Measurements from ENCODE around the gene GOLGA6L9. TPM values are rescaled to one million over a fixed set of nuclear protein-coding genes. Genes with fewer than 3 reads are reported as not detected.

The GOLGA6L9 gene, protein sequence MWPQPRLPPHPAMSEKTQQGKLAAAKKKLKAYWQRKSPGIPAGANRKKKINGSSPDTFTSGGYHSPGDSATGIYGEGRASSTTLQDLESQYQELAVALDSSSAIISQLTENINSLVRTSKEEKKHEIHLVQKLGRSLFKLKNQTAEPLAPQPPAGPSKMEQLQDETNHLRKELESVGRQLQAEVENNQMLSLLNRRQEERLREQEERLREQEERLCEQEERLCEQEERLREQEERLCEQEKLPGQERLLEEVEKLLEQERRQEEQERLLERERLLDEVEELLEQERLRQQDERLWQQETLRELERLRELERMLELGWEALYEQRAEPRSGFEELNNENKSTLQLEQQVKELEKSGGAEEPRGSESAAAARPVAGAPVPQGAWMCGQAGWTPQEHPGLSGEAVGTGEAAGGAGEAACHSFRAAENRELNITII
- 1.8 and 2.2 TPM in 2 replicates for total RNA-seq

DNA sequence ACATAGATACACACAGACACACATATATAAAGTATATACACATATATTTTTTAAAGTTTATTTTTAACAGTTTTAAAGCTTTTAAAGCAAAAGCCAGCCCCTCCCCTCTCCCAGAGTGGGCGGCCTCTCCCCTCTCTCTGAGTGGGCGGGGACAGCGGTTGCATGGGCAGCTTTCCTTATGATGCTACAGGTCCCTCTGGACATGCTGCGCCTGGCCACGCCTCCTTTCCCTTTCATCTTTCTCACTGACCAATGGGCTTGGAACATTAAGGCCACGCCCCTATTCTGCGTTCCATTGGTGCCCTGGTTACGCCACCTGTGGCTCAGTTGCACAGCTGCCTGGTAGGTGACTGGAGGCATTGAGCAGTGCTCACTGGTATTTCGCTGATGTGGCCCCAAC lies at the start of gene GOLGA6L9:
TSS of gene GOLGA6L9 (plus strand) at position 124 of the 400 bp plus-strand sequence. CDS start at position 388, 264 bp downstream.

Other genes with a start within 250 kb of the GOLGA6L9 start
- gene EFL1, start 167.1 kb upstream of the GOLGA6L9 start, total RNA-seq, result 41.0 and 60.8 TPM in 2 replicates
- 0.22 and 0.37 TPM in 2 replicates for gene SAXO2, start 167.0 kb upstream of the GOLGA6L9 start, total RNA-seq
- 0.11 and 1.00 TPM in 2 replicates for gene GOLGA6L10, start 80.3 kb upstream of the GOLGA6L9 start, total RNA-seq
- gene RPS17, start 110.6 kb downstream of the GOLGA6L9 start, total RNA-seq, result 1,039 and 1,359 TPM in 2 replicates
- gene CPEB1, start 217.5 kb downstream of the GOLGA6L9 start, total RNA-seq, result 34.7 and 35.2 TPM in 2 replicates